Stimulated activated CD4-positive, alpha-beta T cell treated with anti-CD3 and anti-CD28 coated beads, TNF-alpha, amount 100 ng/mL, for 4 hours (primary cell): ENCODE data around the gene EIF2S2.

ENCODE experiments used
- DNase-seq, 3 experiments: peaks; one replicate each; pipeline ENCODE4 v3.0.0-alpha.2; 2020; ENCODE audit warnings: low read depth in 3 of 3

The EIF2S2 gene

DNA sequence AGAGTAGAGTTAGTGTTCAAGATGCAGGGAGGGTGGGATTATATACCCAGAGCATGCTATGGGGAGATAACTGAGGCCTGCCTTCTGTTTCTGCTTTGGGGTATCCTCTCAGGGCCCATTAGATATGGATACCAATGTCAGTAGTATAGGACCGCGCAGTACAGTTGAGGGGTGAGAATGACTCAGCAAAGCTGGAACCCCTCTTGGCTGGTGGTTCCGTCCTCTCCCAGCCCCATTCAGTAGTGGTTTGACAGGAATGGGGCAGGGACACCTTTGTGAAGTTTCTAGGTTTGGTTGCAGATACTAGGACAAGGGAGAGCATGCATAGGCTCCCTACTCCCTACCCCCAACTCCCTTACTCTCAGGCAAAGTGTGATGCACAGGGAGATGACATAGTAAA lies 47.8 kb downstream of the EIF2S2 start:
- DNase-seq, result no peak

DNA sequence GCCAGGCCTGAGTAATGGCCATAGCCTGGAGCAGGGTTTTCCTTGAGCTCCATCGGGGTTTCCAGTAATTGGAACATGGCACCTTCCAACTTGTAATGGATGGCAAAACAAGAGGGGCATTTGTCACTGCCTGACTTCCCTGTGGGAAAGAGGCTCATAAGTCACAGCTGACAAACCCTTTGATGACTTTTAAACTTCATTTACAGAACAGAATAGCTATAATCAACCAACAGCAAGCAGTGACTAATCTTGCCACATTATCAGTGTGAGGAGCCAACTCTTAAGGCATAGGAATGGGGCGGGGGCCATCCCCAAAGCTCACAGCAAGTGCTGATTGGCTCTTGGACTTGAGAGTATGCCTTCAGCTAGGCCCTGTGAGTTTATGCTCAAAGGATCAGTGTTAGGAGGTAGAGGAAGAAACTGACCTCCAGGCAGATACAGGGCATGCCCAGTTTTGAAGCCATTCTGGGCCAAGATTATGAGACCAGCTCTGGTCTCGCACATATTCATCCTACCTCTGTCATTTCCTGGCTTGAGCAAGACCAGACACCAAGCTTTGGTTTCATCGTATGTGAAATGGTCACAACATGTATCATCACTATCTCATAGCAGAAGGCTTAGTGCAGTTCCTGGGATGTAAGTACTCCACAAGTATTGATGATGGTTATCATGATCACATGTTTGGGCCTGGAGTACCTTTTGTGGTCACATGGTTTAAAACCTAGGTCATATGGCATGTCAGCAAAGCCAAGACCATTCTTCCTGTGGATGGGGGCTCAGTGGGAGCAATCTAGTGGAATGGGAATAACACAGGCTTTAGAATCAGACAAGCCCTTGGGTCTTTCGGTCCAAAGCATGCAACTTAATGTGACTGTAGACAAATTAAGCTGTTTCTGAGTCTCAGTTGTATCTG lies 49.2 kb downstream of the EIF2S2 start:
- DNase-seq, result no peak

DNA sequence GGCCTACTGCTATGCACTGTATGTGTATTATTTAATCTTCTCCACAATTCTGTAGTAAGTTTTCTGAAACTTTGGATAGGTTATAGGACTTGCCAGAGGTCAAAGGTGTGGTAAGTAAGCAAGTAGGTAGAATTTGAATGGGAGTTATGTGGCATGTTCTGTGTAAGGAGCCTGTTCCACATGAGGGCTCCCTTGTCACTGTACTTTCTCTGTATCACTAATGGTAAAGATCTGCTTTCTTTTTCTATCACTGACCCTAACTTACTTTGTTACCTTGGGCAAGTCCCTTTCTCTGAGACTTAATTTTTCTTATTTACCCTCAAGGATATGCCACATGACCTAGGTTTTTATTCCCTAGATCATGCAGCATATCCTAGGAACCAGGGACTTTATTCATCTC lies 50.3 kb downstream of the EIF2S2 start:
- no peak for DNase-seq

DNA sequence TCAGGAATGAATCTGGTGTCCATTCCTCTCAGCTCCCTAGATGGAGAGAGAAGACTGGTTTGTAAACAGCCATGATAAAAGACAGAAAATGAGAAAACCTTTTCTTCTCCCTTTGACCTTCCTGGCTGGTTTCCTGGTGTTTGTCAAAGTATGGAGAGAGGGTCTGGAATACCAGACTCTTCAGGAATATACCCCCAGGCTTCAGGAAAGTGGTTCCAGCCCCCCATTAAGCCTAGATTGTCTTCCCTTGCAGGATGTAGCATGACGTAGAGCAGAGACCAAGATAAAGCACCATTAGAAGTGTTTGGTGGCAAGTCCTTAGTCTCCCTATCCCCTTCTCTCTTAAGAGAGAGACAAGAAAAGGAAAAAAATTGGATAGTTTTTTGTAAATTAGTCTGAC lies 51.1 kb downstream of the EIF2S2 start:
- no peak for DNase-seq

DNA sequence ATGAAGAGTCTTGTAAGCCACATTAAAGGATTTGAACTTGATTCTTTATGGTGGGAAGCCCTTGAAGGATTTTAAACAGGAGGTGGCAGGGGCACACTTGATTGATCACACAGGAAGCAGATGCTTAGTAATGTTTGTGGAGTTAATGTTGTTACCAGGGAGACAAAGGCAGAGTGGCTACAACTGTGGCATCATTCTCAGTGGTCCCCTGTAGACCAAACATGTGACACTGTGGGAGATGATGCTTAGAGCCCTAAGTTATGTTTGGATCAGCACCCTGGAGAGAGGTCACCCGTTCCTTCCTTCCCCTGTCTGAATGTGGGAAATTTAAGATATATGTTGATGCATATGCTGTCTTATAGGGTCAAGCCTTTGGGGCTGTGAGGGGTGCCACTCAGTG lies 53.2 kb downstream of the EIF2S2 start:
- DNase-seq, result no peak

DNA sequence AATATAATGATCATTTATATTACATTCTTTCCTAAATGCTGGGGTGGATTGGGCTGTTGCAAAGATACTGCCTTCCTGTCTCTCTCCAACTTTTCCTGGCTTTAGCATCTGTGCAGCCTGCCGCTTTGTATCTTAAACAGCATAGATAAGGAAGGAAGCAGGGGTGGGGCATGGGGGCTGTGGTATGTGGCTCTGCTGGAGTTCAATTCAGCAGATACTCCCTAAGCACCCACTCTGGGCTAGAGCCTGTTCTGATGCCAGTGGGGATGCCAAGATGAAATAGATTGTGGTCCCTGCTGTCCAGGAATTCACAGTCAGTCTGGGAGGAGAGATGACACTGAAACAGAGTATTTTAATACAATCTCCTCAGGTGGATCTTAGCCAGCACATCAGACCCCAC lies 56.8 kb downstream of the EIF2S2 start:
- DNase-seq, result no peak

DNA sequence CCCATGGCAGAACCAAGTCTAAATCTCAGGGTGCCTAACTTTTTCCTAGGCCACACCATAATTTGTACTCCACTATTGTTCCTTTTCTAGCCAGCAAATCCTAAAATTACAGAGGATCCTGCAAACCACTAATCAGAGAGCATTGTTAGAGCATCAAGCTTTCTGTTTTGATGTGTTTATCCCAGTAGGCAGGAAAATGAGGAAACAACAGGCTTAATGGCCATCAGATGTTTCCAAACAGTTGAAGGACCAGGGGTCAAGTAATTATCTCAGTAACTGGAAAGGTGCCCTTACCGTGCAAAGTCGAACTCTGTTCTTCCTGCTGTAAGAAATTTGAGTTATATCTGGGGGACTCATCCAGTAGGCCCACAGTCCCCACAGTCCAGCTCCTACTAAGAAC lies 59.6 kb downstream of the EIF2S2 start:
- DNase-seq, result no peak

DNA sequence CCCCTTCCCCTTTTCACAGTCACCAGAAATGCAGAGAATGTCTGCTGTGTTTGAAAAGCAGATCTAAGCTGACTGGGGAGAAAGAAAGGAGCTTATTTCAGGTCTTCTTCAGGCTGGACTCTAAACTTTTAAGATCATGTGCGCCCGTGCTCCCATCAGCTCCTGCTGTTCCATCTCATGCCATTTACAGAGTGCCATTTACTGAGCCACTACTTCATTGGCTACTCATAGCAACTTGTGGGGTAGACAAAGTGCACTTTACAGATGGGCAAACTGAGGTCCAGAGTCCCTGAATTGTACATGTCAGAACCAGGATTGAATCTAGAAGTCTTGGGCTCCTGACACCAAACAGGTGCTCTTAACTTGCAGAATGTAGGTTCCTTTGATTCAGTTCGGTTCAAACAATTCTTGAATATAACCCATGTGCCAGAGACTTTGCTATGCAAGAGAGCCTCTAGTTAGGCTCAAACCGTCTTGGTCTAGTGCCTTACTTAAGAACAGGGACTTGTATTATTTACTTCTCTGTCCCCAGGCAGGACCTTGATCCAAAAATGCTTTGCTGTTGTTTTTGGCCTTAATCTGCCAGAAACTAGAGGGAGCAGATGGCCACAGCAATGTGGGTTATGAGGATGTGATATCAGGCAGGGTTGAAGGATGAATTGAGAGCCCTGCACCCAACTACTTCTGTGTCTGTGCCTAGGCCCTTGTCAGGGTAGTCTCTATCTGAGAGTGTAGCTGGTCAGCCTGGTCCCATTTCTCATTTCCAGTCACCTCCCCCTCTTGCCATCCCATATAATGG lies 61.9 kb downstream of the EIF2S2 start:
- no peak for DNase-seq

DNA sequence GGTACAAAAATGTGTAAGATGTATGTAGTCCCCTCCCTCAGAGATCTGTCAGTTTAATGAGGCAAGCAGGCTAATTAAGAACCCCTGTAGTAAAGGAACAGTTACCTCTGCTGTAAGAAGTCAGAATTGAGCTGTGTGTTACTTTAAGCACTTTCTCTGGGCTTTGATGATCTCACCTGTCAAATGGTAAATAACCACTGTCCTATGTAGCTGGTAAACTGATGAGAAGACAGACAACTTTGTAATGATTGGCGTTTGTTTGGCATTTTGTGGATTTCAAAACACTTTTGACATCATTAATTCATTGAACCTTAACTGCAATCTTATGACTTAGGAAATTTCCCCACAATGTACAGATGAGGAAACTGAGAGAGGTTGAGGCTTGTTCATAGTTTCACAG lies 62.7 kb downstream of the EIF2S2 start:
- no peak for DNase-seq

DNA sequence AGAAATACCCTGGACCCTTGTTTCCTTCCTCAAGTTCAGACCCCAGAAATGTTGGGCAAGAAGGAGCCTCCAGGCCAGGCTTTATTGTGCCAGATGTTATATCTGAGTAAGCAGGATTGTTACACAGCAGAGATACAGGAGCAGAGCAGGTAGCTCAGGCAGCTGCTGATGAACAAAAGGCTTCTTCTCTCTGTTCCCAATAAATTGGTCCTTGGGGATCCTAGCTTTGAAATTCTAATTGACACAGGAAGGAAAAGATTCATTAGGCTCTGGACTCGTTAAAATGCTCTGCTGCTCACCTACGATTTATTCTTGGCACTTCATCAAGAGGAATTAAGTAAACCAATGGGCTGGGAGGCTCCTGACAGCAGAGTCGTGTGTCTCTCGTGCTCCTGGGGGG lies 64.1 kb downstream of the EIF2S2 start:
- DNase-seq, result no peak

DNA sequence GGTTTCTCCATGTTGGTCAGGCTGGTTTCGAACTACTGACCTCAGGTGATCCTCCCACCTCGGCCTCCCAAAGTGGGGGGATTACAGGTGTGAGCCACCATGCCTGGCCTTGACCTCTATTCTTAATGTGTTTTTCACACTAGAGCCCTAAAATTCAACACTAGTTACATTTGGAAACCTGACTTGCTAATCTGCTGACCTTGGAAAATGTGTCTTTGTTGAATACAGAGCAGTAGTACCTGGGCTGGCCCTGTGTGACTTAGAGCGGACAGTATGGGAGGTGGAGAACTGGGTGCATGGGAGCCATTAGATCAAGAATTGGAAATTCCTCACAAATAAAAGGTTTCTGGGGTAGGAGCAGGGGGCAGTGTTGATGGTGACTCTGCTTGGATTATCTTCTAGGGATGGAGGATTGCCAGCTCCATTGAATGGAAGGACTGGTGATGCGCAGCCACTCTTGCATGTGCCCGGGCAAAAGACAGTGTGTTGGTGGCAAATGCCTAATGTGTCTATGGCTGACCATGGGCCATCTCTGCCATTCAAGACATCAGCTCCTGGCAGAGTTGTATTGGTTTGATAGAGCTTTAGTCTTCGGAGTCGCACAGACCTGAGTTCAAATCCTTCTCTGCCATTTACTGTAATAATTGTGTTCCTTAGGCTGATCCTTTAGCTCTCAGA lies 64.9 kb downstream of the EIF2S2 start:
- no peak for DNase-seq

DNA sequence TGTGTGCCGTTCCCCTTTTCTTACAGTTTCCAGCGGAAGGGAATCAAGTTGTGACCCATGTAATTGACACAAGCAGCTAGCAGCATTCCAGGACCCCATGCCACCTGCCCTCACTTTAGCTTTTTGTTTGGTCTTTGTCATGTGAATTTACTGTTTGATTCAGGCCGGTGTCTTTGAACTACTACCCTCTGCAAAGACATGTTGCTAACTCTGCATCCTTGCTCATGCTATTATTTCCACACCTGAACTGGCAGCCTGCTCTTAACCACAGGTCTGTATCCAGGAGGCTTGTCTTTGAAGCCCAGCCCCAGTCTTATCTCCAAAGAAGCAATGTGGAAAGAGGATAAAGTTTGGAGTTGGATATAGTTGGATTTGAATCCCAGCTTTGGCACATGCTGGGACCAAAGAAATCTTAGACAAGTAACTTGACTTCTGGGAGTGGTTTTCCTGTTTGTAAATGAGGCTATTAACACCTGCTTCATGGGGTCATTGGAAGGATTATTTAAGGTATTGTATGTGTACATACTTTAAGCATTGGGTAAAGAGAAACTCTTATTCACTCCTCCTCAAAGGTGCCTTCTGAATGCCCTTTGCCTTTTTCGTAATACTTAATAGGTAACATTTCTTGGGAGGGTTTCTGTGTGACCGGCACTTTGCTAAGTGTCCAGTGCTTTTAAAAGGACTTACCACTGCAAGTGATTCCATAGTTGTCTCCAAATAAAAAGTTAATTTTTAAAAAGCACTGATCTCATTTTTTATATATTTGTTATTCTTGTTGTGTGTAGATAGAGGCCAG lies 65.9 kb downstream of the EIF2S2 start:
- DNase-seq, result no peak

DNA sequence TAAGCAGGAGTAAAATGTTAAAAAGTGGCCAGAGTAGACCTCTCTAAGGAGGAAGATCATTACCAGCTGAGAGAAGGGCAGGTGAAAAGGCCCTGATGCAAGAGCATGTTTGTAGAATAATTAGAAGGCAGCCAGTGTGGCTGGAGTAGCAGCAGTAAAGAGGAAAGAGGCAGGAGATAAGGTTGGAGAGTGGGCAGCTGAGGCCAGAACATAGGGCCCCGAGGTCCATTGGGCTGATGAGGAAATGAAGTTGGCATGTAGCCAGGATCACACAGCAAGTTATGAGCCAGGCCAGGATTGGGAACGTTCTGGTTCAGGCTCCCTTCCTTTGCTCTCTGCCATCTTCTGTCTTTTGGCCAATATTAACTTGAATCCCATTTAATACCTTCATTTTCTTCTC lies 66.7 kb downstream of the EIF2S2 start:
- DNase-seq, result no peak

DNA sequence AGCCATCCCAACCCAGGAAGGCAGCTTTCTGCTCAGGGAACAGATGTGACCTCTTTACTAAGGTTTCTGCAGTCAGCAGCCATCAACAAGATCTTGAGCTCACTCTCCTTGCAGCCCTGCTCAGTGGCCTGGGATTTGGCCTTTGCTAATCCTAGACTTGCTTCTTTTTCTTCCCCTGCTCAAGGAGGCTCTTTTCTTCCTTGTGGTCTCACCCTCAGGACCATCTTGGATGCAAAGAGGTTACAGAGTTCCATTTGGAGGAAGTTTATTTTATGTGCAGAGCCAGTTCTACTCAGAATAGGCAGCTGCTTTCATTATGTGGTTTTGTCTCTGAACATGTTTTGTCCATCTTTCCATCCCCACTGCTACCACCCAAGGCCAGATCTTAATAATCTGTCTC lies 69.0 kb downstream of the EIF2S2 start:
- DNase-seq, result no peak

DNA sequence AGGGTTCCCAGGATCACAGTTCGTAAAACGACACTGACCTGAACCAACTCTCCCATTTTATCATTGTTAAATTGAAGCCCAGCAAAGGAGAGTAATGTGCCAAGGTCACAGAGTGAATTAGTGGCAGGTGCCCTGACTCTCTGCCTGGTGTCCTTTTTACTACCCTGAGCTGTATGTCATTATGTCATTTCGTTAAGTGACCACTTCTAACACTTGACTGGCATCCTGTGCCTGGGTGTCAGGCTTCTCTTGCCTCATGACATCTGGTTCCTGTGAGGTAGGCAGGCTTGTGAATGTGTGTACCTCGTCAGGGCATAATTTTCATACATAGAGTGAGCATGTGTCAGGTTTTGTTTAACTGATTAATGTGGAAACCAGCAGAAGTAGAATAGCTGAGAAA lies 69.8 kb downstream of the EIF2S2 start:
- DNase-seq, result no peak

DNA sequence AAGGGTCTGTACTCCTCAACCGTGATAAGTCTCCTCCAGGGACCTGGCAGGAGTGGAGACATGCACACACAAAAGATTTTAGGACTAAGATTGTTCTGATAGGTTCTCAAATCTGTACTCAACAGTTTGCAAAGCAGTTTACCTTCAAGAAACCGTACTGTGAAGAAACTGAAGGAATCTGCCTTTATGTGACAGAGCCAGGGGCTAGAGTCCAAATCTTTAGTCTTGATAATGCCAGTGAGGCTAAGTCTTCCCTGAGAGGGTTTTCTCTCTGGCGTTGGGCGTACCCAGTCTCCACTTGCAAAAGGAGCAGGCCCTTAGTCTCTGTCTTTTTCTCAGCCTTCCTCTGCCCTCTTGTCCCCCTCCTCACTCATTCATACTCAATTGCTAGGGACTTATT lies 70.8 kb downstream of the EIF2S2 start:
- DNase-seq, result no peak

DNA sequence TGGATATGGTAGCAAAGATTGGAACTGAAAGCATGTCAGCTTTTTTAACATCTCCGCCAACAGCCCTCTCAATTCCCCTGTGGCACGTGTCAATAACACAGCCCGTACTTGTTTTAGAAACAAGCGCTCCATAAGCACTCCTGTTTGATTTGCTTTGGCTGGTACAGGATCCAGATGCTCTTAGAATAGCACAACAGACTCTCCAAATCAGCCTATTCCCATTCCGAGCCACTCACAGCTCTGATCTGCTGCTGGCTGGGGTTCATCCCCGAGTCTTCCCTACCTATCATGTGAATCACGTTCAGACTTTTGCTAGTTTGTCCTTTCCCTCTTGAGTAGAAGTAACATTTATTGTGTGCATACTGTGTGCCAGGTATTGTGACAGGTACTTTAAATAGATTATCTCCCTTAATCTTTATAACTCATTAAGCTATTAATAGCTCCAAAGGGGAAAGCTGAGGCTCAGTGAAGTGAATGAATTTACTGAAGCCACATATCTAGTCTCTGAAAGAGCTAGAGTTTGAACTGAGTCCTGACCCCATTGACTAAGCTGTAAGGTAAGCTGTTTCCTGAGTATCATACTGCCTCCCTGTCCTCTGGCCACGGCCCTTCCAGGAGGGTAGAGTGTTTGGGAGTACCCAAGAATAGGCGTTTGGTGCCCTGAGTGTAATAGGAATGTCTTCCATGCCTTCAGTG lies 71.6 kb downstream of the EIF2S2 start:
- DNase-seq, result no peak
